Measurements from ENCODE around the gene GUK1. TPM values are rescaled to one million over a fixed set of nuclear protein-coding genes. Genes with fewer than 3 reads are reported as not detected.

GUK1 gene
- total RNA-seq, 4 donors from 2014 or later, result 384 to 510 (median 421) TPM

DNA sequence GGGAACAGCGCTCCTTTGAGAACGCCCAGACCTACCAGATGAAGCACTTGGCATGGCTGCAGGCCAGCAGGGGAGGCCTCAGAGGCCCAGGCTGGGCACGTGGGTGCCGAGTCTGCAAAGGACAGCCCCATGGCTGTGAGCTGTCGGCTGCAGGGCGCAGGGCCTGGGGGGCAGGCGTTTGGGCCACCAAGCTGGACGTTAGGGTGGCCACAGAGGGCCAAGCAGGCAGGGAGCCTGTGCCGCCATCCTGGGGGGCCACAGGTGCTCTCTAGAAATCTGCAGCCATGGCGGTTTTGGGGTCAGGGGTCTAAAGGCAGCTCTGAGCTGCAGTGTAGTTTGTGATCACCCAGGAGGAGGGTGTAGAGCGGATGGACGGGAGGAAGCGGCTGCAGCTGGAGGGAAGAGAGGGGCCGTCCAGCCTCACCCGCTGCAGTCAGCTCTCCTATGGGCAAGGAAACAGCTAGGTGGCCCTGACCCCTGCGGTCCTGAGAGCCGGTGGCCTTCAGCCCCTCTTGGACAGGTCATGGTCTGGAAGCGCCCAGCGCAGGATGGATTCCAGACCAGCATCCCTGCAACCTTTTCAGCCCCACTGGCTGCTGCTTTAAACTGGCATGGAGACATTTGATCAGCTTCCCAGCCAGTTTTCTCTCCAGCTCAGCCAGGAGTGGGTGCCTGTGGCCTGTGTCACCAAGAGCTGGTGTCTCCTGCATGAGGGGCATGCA lies 36.5 kb downstream of the GUK1 start:
- Histone ChIP-seq H3K27me3 (no peaks in the 10 kb centered on the region), H3K4me3 (no peak overlapping the region), H3K36me3 (peaks cover 7% of the 10 kb centered on the region), H3K27ac (no peak overlapping the region), H3K4me1 (peaks cover 11% of the 10 kb centered on the region), H3K9me3 (no peaks in the 10 kb centered on the region)
- DNase-seq (ENCODE audit: low spot score in 2 of 2), result peak in 1 of 2 donors; percentile 68
- TF ChIP-seq POLR2A (IDR thresholded peaks at IDR 0.05), result no peak
- TF ChIP-seq POLR2AphosphoS5 (IDR thresholded peaks at IDR 0.05), result no peak
- no peak for TF ChIP-seq EP300 (IDR thresholded peaks at IDR 0.05)
- TF ChIP-seq, protein P1, sequence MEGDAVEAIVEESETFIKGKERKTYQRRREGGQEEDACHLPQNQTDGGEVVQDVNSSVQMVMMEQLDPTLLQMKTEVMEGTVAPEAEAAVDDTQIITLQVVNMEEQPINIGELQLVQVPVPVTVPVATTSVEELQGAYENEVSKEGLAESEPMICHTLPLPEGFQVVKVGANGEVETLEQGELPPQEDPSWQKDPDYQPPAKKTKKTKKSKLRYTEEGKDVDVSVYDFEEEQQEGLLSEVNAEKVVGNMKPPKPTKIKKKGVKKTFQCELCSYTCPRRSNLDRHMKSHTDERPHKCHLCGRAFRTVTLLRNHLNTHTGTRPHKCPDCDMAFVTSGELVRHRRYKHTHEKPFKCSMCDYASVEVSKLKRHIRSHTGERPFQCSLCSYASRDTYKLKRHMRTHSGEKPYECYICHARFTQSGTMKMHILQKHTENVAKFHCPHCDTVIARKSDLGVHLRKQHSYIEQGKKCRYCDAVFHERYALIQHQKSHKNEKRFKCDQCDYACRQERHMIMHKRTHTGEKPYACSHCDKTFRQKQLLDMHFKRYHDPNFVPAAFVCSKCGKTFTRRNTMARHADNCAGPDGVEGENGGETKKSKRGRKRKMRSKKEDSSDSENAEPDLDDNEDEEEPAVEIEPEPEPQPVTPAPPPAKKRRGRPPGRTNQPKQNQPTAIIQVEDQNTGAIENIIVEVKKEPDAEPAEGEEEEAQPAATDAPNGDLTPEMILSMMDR (IDR thresholded peaks at IDR 0.05), result no peak
- WGBS, result 92% methylated on average over 8 of the region's 19 CpGs

DNA sequence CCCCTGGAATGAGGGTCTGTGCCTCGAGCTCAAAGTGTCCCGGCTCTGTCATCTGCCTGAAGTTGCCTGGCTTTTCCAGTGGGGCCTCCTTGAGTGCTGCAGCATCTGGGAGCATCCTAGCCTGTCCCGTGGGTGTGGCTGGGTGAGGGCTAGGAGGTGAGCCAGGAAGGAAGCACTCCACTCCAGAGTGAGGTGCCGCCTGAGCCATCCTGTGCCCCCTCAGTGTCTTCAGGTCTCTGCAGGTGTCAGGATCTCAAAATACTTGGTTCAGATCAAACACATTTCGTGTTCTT lies 37.0 kb downstream of the GUK1 start:
- DNase-seq (ENCODE audit: low spot score in 2 of 2), result no peak
- peaks cover 11% of the 10 kb centered on the region for H3K4me1 ChIP-seq
- 70% methylated on average over 5 of the region's 5 CpGs for WGBS
- TF ChIP-seq, protein P1 (IDR thresholded peaks at IDR 0.05), result no peak
- TF ChIP-seq EP300 (IDR thresholded peaks at IDR 0.05) (no peak), POLR2AphosphoS5 (IDR thresholded peaks at IDR 0.05) (no peak), POLR2A (IDR thresholded peaks at IDR 0.05) (no peak)
- H3K27ac ChIP-seq, result no peak overlapping the region
- no peaks in the 10 kb centered on the region for H3K27me3 ChIP-seq
- no peaks in the 10 kb centered on the region for H3K9me3 ChIP-seq
- peaks cover 7% of the 10 kb centered on the region for H3K36me3 ChIP-seq
- no peak overlapping the region for H3K4me3 ChIP-seq

DNA sequence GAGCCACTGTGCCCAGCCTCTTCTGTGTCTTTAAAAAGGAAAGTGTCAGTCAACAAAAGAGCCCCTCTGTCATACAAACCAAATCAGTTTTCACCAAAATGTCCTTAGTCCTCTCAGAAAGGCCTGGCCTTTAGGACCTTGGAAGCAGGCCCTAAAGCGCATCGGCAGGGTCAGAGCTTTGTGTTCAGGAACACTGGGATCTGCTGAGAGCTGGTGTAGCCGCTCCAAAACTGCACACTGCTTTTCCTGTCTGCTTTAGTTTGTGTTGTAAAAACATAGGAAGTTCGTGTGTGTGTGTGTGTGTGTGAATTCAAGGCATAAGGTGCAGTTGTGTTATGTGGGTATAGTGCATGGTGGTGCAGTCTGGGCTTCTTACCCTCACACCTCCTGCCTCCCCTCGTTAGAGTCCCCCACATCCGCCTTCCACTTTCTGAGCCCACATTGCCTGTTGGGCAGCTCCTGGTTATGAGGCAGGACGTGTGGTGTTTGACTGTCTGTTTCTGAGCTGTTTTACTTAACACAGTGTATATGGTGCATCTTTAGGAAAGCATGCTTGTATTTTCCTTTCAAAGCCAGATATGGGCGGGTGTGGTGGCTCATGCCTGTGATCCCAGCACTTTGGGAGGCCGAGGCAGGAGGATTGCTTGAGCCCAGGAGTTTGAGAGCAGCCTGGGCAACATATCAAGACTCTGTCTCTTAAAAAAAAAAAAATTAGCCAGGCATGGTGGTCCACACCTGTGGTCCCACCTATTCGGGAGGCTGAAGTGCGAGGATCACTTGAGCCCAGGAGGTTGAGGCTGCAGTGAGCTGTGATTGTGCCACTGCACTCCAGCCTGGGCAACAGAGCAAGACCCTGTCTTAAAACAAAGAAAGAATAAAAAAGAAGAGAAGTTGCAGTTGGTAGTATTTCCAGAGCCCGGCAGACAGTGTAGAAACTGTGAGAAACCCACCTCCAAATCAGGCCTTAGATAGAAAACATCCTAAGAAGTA lies 37.9 kb downstream of the GUK1 start:
- Histone ChIP-seq H3K27ac (no peak overlapping the region), H3K4me3 (no peak overlapping the region)

DNA sequence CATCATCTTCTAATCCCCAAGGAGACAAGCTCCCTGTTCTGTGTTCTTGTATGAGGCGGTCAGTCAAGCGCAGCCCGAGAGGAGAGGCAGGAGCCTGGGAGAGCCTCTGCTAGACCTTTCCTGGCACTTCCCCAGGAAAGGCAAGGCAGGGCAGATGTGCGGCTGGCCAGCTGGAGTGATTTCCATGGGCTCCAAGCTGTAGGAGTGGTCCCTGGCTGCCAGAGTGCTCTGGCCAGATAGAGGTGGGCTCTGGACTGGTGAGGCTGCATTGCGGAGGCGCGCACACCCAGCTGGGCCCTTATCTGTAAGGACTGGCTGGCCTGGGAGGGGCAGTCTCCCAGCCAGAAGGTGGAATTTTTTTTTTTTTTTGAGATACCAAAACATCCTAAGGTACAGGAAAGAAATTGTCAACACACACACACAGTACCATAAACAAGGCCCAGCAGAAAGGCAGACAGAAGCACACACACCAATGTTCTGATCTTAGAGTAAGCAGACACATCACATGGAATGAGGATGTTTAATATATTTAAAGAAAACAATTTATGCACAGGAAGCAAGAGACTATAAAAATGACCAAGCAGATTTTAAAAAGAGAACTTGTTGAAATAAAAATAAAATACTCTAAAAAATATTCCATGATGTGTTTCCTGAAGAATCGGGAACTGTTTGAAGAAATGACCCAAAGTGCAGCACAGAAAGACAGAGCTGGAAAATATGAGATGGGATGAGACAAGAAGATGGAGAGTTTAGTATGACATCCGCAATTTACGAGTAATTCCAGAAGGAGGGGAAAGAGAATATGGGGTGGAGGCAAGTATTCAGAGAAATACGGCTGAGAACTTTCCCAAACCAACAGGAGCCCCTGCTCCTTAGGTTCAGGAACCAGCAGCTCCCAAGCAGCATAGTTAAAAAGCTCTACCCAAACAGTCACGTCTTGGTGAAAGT lies 38.9 kb downstream of the GUK1 start:
- Histone ChIP-seq H3K36me3 (peaks cover 7% of the 10 kb centered on the region), H3K27me3 (no peaks in the 10 kb centered on the region), H3K4me3 (no peak overlapping the region), H3K27ac (no peak overlapping the region), H3K9me3 (no peaks in the 10 kb centered on the region), H3K4me1 (peaks cover 8% of the 10 kb centered on the region)
- TF ChIP-seq POLR2AphosphoS5 (IDR thresholded peaks at IDR 0.05) (no peak), EP300 (IDR thresholded peaks at IDR 0.05) (no peak), POLR2A (IDR thresholded peaks at IDR 0.05) (no peak)
- TF ChIP-seq, protein P1 (IDR thresholded peaks at IDR 0.05), result no peak
- WGBS, result 83% methylated on average over 12 of the region's 12 CpGs
- DNase-seq (ENCODE audit: low spot score in 2 of 2), result peak; percentile 60 to 72

More for the DNA sequence above, 37.9 kb downstream of the GUK1 start:
- 93% methylated on average over 12 of the region's 12 CpGs for WGBS
- peak; percentile 9 to 55 for DNase-seq (ENCODE audit: low spot score in 2 of 2)
- TF ChIP-seq POLR2A (IDR thresholded peaks at IDR 0.05) (no peak), EP300 (IDR thresholded peaks at IDR 0.05) (no peak), POLR2AphosphoS5 (IDR thresholded peaks at IDR 0.05) (no peak)
- TF ChIP-seq, protein P1 (IDR thresholded peaks at IDR 0.05), result no peak
- Histone ChIP-seq H3K36me3 (peaks cover 7% of the 10 kb centered on the region), H3K9me3 (no peaks in the 10 kb centered on the region), H3K4me1 (peaks cover 11% of the 10 kb centered on the region), H3K27me3 (no peaks in the 10 kb centered on the region)

Measured in suprapubic skin (tissue), 4 donors.